Measurements from ENCODE around the gene DNAJB8.

The DNAJB8 gene

GRCh38 chr3:128457937-128458336, 8.8 kb downstream of the DNAJB8 start:
- no peak for DNase-seq
- Histone ChIP-seq H3K9me3 (ENCODE audit: control extremely low read depth in 1 of 5, control insufficient read depth in 4 of 5, insufficient read depth in 2 of 5, low read depth in 1 of 5, low read length in 4 of 5) (no peaks in the 10 kb centered on the region), H3K4me3 (ENCODE audit: control insufficient read depth in 1 of 7, extremely low read depth in 1 of 7, insufficient read depth in 4 of 7, low read depth in 2 of 7, low read length in 6 of 7) (no peak overlapping the region), H3K27me3 (replicated peaks in 2 of 5; ENCODE audit: control insufficient read depth in 4 of 5, insufficient read depth in 5 of 5, low read length in 4 of 5) (peaks cover 0 to 15% (median 5%) of the 10 kb centered on the region in 5 experiments), H3K4me1 (ENCODE audit: control extremely low read depth in 1 of 4, control insufficient read depth in 4 of 4, insufficient read depth in 4 of 4, low read length in 3 of 4) (peaks cover 0 to 24% (median 11%) of the 10 kb centered on the region in 4 experiments), H3K27ac (ENCODE audit: insufficient read depth in 1 of 2, low read depth in 1 of 2, low read length in 2 of 2, poor library complexity in 1 of 2, severe bottlenecking in 2 of 2) (no peak overlapping the region), H3K36me3 (ENCODE audit: control insufficient read depth in 4 of 4, insufficient read depth in 4 of 4, low read length in 3 of 4) (no peaks in the 10 kb centered on the region)
- POLR2A ChIA-PET, result no interaction called here
- CTCF ChIA-PET, result interaction anchor here (1.0 to 1.8 kb wide), 5 partner anchors 12 to 37 kb away, joined by 3 to 6 read pairs (median 4); no protein-coding TSS in a partner anchor
- 98% methylated on average over 9 of the region's 12 CpGs for WGBS (ENCODE audit: insufficient coverage)

GRCh38 chr3:128456776-128457715, 9.6 kb downstream of the DNAJB8 start:
- Histone ChIP-seq H3K4me3 (ENCODE audit: control insufficient read depth in 1 of 7, extremely low read depth in 1 of 7, insufficient read depth in 4 of 7, low read depth in 2 of 7, low read length in 6 of 7) (no peak overlapping the region), H3K27me3 (replicated peaks in 2 of 5; ENCODE audit: control insufficient read depth in 4 of 5, insufficient read depth in 5 of 5, low read length in 4 of 5) (peaks cover 0 to 15% (median 10%) of the 10 kb centered on the region in 5 experiments), H3K27ac (ENCODE audit: insufficient read depth in 1 of 2, low read depth in 1 of 2, low read length in 2 of 2, poor library complexity in 1 of 2, severe bottlenecking in 2 of 2) (no peak overlapping the region), H3K4me1 (ENCODE audit: control extremely low read depth in 1 of 4, control insufficient read depth in 4 of 4, insufficient read depth in 4 of 4, low read length in 3 of 4) (peaks cover 0 to 28% (median 13%) of the 10 kb centered on the region in 4 experiments), H3K36me3 (ENCODE audit: control insufficient read depth in 4 of 4, insufficient read depth in 4 of 4, low read length in 3 of 4) (no peaks in the 10 kb centered on the region), H3K9me3 (ENCODE audit: control extremely low read depth in 1 of 5, control insufficient read depth in 4 of 5, insufficient read depth in 2 of 5, low read depth in 1 of 5, low read length in 4 of 5) (no peaks in the 10 kb centered on the region)
- DNase-seq, result peak; percentile 65 to 89 (median 84)
- ChIA-PET POLR2A (interaction anchor here (0.6 kb wide), 1 partner anchor 135 kb away, joined by 5 read pairs; no protein-coding TSS in a partner anchor), CTCF (interaction anchor here (1.0 to 1.8 kb wide), 4 partner anchors 19 to 38 kb away, joined by 3 to 6 read pairs (median 4); no protein-coding TSS in a partner anchor)
- 58% methylated on average over 14 of the region's 27 CpGs for WGBS (ENCODE audit: insufficient coverage)

- no peaks in the 10 kb centered on the region for H3K9me3 ChIP-seq (ENCODE audit: control extremely low read depth in 1 of 5, control insufficient read depth in 4 of 5, insufficient read depth in 2 of 5, low read depth in 1 of 5, low read length in 4 of 5)
- 90% methylated on average over 10 of the region's 16 CpGs for WGBS (ENCODE audit: insufficient coverage)
- no peaks in the 10 kb centered on the region for H3K36me3 ChIP-seq (ENCODE audit: control insufficient read depth in 4 of 4, insufficient read depth in 4 of 4, low read length in 3 of 4)
- CTCF ChIA-PET, result no interaction called here
- H3K27me3 ChIP-seq (replicated peaks in 2 of 5; ENCODE audit: control insufficient read depth in 4 of 5, insufficient read depth in 5 of 5, low read length in 4 of 5), result peaks cover 0 to 15% (median 13%) of the 10 kb centered on the region in 5 experiments
- POLR2A ChIA-PET, result interaction anchor here (0.6 kb wide), 1 partner anchor 136 kb away, joined by 5 read pairs; no protein-coding TSS in a partner anchor
- no peak overlapping the region for H3K27ac ChIP-seq (ENCODE audit: insufficient read depth in 1 of 2, low read depth in 1 of 2, low read length in 2 of 2, poor library complexity in 1 of 2, severe bottlenecking in 2 of 2)
- DNase-seq, result no peak
- H3K4me3 ChIP-seq (ENCODE audit: control insufficient read depth in 1 of 7, extremely low read depth in 1 of 7, insufficient read depth in 4 of 7, low read depth in 2 of 7, low read length in 6 of 7), result no peak overlapping the region
- H3K4me1 ChIP-seq (ENCODE audit: control extremely low read depth in 1 of 4, control insufficient read depth in 4 of 4, insufficient read depth in 4 of 4, low read length in 3 of 4), result peaks cover 0 to 28% (median 13%) of the 10 kb centered on the region in 4 experiments
These were observed 10.6 kb downstream of the DNAJB8 start for GRCh38 chr3:128455786-128456748.

- H3K27ac ChIP-seq (ENCODE audit: insufficient read depth in 1 of 2, low read depth in 1 of 2, low read length in 2 of 2, poor library complexity in 1 of 2, severe bottlenecking in 2 of 2), result no peak overlapping the region
- ChIA-PET CTCF (no interaction called here), POLR2A (no interaction called here)
- peaks cover 0 to 19% (median 13%) of the 10 kb centered on the region in 5 experiments for H3K27me3 ChIP-seq (replicated peaks in 2 of 5; ENCODE audit: control insufficient read depth in 4 of 5, insufficient read depth in 5 of 5, low read length in 4 of 5)
- no peaks in the 10 kb centered on the region for H3K36me3 ChIP-seq (ENCODE audit: control insufficient read depth in 4 of 4, insufficient read depth in 4 of 4, low read length in 3 of 4)
- no CpG with 5 or more reads among the region's 5 CpGs for WGBS (ENCODE audit: insufficient coverage)
- peaks cover 0 to 28% (median 13%) of the 10 kb centered on the region in 4 experiments for H3K4me1 ChIP-seq (ENCODE audit: control extremely low read depth in 1 of 4, control insufficient read depth in 4 of 4, insufficient read depth in 4 of 4, low read length in 3 of 4)
- H3K4me3 ChIP-seq (ENCODE audit: control insufficient read depth in 1 of 7, extremely low read depth in 1 of 7, insufficient read depth in 4 of 7, low read depth in 2 of 7, low read length in 6 of 7), result no peak overlapping the region
- no peaks in the 10 kb centered on the region for H3K9me3 ChIP-seq (ENCODE audit: control extremely low read depth in 1 of 5, control insufficient read depth in 4 of 5, insufficient read depth in 2 of 5, low read depth in 1 of 5, low read length in 4 of 5)
- DNase-seq, result no peak
These were observed 11.6 kb downstream of the DNAJB8 start for GRCh38 chr3:128455116-128455515.

GRCh38 chr3:128454310-128454618, 12.4 kb downstream of the DNAJB8 start:
- Histone ChIP-seq H3K4me1 (ENCODE audit: control extremely low read depth in 1 of 4, control insufficient read depth in 4 of 4, insufficient read depth in 4 of 4, low read length in 3 of 4) (peaks cover 0 to 28% (median 13%) of the 10 kb centered on the region in 4 experiments), H3K9me3 (ENCODE audit: control extremely low read depth in 1 of 5, control insufficient read depth in 4 of 5, insufficient read depth in 2 of 5, low read depth in 1 of 5, low read length in 4 of 5) (no peaks in the 10 kb centered on the region), H3K4me3 (ENCODE audit: control insufficient read depth in 1 of 7, extremely low read depth in 1 of 7, insufficient read depth in 4 of 7, low read depth in 2 of 7, low read length in 6 of 7) (no peak overlapping the region), H3K27me3 (replicated peaks in 2 of 5; ENCODE audit: control insufficient read depth in 4 of 5, insufficient read depth in 5 of 5, low read length in 4 of 5) (peaks cover 0 to 19% (median 13%) of the 10 kb centered on the region in 5 experiments), H3K27ac (ENCODE audit: insufficient read depth in 1 of 2, low read depth in 1 of 2, low read length in 2 of 2, poor library complexity in 1 of 2, severe bottlenecking in 2 of 2) (no peak overlapping the region), H3K36me3 (ENCODE audit: control insufficient read depth in 4 of 4, insufficient read depth in 4 of 4, low read length in 3 of 4) (no peaks in the 10 kb centered on the region)
- ChIA-PET POLR2A (interaction anchor here (1.5 kb wide), 1 partner anchor 29 kb away, joined by 4 read pairs; no protein-coding TSS in a partner anchor), CTCF (interaction anchor here (1.5 kb wide), 1 partner anchor 29 kb away, joined by 3 read pairs; no protein-coding TSS in a partner anchor)
- no peak for DNase-seq
- 87% methylated on average over 2 of the region's 2 CpGs for WGBS (ENCODE audit: insufficient coverage)

GRCh38 chr3:128453501-128454309, 13.0 kb downstream of the DNAJB8 start:
- peak overlapping the region in 3 of 7 experiments; percentile 8 to 48 (median 46) for H3K4me3 ChIP-seq (ENCODE audit: control insufficient read depth in 1 of 7, extremely low read depth in 1 of 7, insufficient read depth in 4 of 7, low read depth in 2 of 7, low read length in 6 of 7)
- ChIA-PET CTCF (interaction anchor here (1.0 to 1.5 kb wide), 3 partner anchors 8 to 29 kb away, joined by 3 read pairs; no protein-coding TSS in a partner anchor), POLR2A (interaction anchor here (1.5 kb wide), 1 partner anchor 29 kb away, joined by 4 read pairs; no protein-coding TSS in a partner anchor)
- peaks cover 0 to 29% (median 14%) of the 10 kb centered on the region in 4 experiments for H3K4me1 ChIP-seq (ENCODE audit: control extremely low read depth in 1 of 4, control insufficient read depth in 4 of 4, insufficient read depth in 4 of 4, low read length in 3 of 4)
- peaks cover 0 to 19% (median 13%) of the 10 kb centered on the region in 5 experiments for H3K27me3 ChIP-seq (replicated peaks in 2 of 5; ENCODE audit: control insufficient read depth in 4 of 5, insufficient read depth in 5 of 5, low read length in 4 of 5)
- peak; percentile 60 to 92 (median 89) for DNase-seq
- H3K27ac ChIP-seq (ENCODE audit: insufficient read depth in 1 of 2, low read depth in 1 of 2, low read length in 2 of 2, poor library complexity in 1 of 2, severe bottlenecking in 2 of 2), result no peak overlapping the region
- WGBS (ENCODE audit: insufficient coverage), result 43% methylated on average over 8 of the region's 21 CpGs
- H3K9me3 ChIP-seq (ENCODE audit: control extremely low read depth in 1 of 5, control insufficient read depth in 4 of 5, insufficient read depth in 2 of 5, low read depth in 1 of 5, low read length in 4 of 5), result no peaks in the 10 kb centered on the region
- H3K36me3 ChIP-seq (ENCODE audit: control insufficient read depth in 4 of 4, insufficient read depth in 4 of 4, low read length in 3 of 4), result no peaks in the 10 kb centered on the region

All from common myeloid progenitor, CD34-positive (primary cell).